GM18868 (cell line): ENCODE results near the gene CCDC188.

ENCODE experiments used
- ATAC-seq: cut with Tn5 transposase; IDR thresholded peaks from one replicate; pipeline ENCODE4 v1.9.1; 2021; ENCODE audit warnings: mild to moderate bottlenecking, moderate library complexity; ENCODE audit not compliant: unreplicated experiment

Gene CCDC188

GRCh38 chr22:20151276-20151588, 377 bp upstream of the CCDC188 start:
- ATAC-seq: no peak

- no peak for ATAC-seq
These were observed 1.3 kb downstream of the CCDC188 start for GRCh38 chr22:20149257-20150250.

GRCh38 chr22:20148414-20148813, 2.4 kb downstream of the CCDC188 start:
- ATAC-seq: no peak

GRCh38 chr22:20147237-20147988, 3.4 kb downstream of the CCDC188 start:
- ATAC-seq: no peak

GRCh38 chr22:20146777-20147176, 4.1 kb downstream of the CCDC188 start:
- ATAC-seq: no peak

- ATAC-seq: no peak
These were observed 5.0 kb downstream of the CCDC188 start for GRCh38 chr22:20145832-20146223.

- ATAC-seq: no peak
These were observed 5.5 kb downstream of the CCDC188 start for GRCh38 chr22:20145206-20145831.

GRCh38 chr22:20143883-20144665, 6.8 kb downstream of the CCDC188 start:
- ATAC-seq: no peak

- ATAC-seq: no peak
These were observed 7.9 kb downstream of the CCDC188 start for GRCh38 chr22:20142711-20143621.

- ATAC-seq: no peak
These were observed 9.4 kb downstream of the CCDC188 start for GRCh38 chr22:20141186-20142077.

- ATAC-seq: no peak
These were observed 10.3 kb downstream of the CCDC188 start for GRCh38 chr22:20140521-20140964.

GRCh38 chr22:20140107-20140445, 10.8 kb downstream of the CCDC188 start:
- ATAC-seq: no peak

- no peak for ATAC-seq
These were observed 11.3 kb downstream of the CCDC188 start for GRCh38 chr22:20139391-20140106.

- ATAC-seq: no peak
These were observed 12.0 kb downstream of the CCDC188 start for GRCh38 chr22:20138868-20139267.

- ATAC-seq: no peak
These were observed 12.5 kb downstream of the CCDC188 start for GRCh38 chr22:20138417-20138738.

- no peak for ATAC-seq
These were observed 13.0 kb downstream of the CCDC188 start for GRCh38 chr22:20137671-20138416.

- ATAC-seq: no peak
These were observed 13.7 kb downstream of the CCDC188 start for GRCh38 chr22:20137113-20137512.

- ATAC-seq: no peak
These were observed 14.3 kb downstream of the CCDC188 start for GRCh38 chr22:20136603-20136873.
